NT2/D1 (cell line): ENCODE data around the gene CTNNA3.

Experiments used
- DNase-seq: peaks from one replicate; pipeline ENCODE4 v3.0.0-alpha.2; 2011; ENCODE audit warnings: low read depth, low spot score
- H3K27me3 ChIP-seq: 2 replicates; pipeline ENCODE4 v1.6.0; 2011; ENCODE audit warnings: mild to moderate bottlenecking; ENCODE audit not compliant: insufficient read length, insufficient read depth
- H3K36me3 ChIP-seq: 2 replicates; pipeline ENCODE4 v1.6.1; 2011; ENCODE audit warnings: mild to moderate bottlenecking, low read length, mixed read lengths; ENCODE audit not compliant: insufficient read depth, insufficient read length
- H3K4me1 ChIP-seq: 2 replicates; pipeline ENCODE4 v1.5.1; 2011; ENCODE audit not compliant: insufficient read depth, insufficient read length
- H3K4me3 ChIP-seq: 2 replicates; pipeline ENCODE4 v1.5.1; 2011; ENCODE audit warnings: low read depth; ENCODE audit not compliant: insufficient read length
- H3K9ac ChIP-seq: 2 replicates; pipeline ENCODE4 v1.6.0; 2011; ENCODE audit warnings: low read depth; ENCODE audit not compliant: insufficient read length
- H3K9me3 ChIP-seq: 2 replicates; pipeline ENCODE4 v1.5.1; 2011; ENCODE audit warnings: mild to moderate bottlenecking, low read length; ENCODE audit not compliant: insufficient read depth
- SUZ12 ChIP-seq: IDR thresholded peaks from 2 replicates; pipeline ENCODE4 v1.6.1; 2011; ENCODE audit not compliant: insufficient read length, insufficient read depth; ENCODE audit errors: extremely low read depth
- YY1 ChIP-seq: IDR thresholded peaks from 2 replicates; pipeline ENCODE4 v1.6.1; 2011; ENCODE audit not compliant: insufficient read length, insufficient read depth
- ZNF274 ChIP-seq: IDR thresholded peaks from 2 replicates; pipeline ENCODE4 v1.6.1; 2011; ENCODE audit warnings: mild to moderate bottlenecking, low read depth, low read length

The CTNNA3 gene

GRCh38 chr10:67609996-67610793 is 85.8 kb downstream of the CTNNA3 start:
- H3K27me3 ChIP-seq: no peaks in the 10 kb centered on the region
- no peaks in the 10 kb centered on the region for H3K36me3 ChIP-seq
- no peak overlapping the region for H3K9ac ChIP-seq
- H3K4me1 ChIP-seq: no peaks in the 10 kb centered on the region
- no peaks in the 10 kb centered on the region for H3K9me3 ChIP-seq
- no peak overlapping the region for H3K4me3 ChIP-seq
- DNase-seq: no peak
- TF ChIP-seq YY1: no peak
- no peak for TF ChIP-seq ZNF274
- no peak for TF ChIP-seq SUZ12

- TF ChIP-seq SUZ12: no peak
- TF ChIP-seq ZNF274: no peak
- TF ChIP-seq YY1: no peak
Measured at GRCh38 chr10:67608001-67608400, 88.0 kb downstream of the CTNNA3 start.

GRCh38 chr10:67607472-67607871 is 88.5 kb downstream of the CTNNA3 start:
- TF ChIP-seq ZNF274 (no peak), SUZ12 (no peak), YY1 (no peak)
- no peaks in the 10 kb centered on the region for H3K4me1 ChIP-seq
- DNase-seq: no peak
- H3K36me3 ChIP-seq: no peaks in the 10 kb centered on the region
- no peaks in the 10 kb centered on the region for H3K27me3 ChIP-seq
- no peak overlapping the region for H3K9ac ChIP-seq
- no peaks in the 10 kb centered on the region for H3K9me3 ChIP-seq
- H3K4me3 ChIP-seq: no peak overlapping the region

More at GRCh38 chr10:67608001-67608400, 88.0 kb downstream of the CTNNA3 start:
- Histone ChIP-seq H3K36me3 (no peaks in the 10 kb centered on the region), H3K4me1 (no peaks in the 10 kb centered on the region), H3K9ac (no peak overlapping the region), H3K27me3 (no peaks in the 10 kb centered on the region), H3K9me3 (no peaks in the 10 kb centered on the region), H3K4me3 (no peak overlapping the region)
- DNase-seq: no peak

GRCh38 chr10:67606572-67606971 is 89.4 kb downstream of the CTNNA3 start:
- Histone ChIP-seq H3K4me3 (no peak overlapping the region), H3K9ac (no peak overlapping the region), H3K4me1 (no peaks in the 10 kb centered on the region), H3K9me3 (no peaks in the 10 kb centered on the region), H3K36me3 (no peaks in the 10 kb centered on the region), H3K27me3 (no peaks in the 10 kb centered on the region)
- DNase-seq: peak; percentile 30
- TF ChIP-seq ZNF274 (no peak), YY1 (no peak), SUZ12 (no peak)

- Histone ChIP-seq H3K4me3 (no peak overlapping the region), H3K4me1 (no peaks in the 10 kb centered on the region), H3K9ac (no peak overlapping the region), H3K27me3 (no peaks in the 10 kb centered on the region), H3K9me3 (no peaks in the 10 kb centered on the region), H3K36me3 (no peaks in the 10 kb centered on the region)
- TF ChIP-seq YY1 (no peak), SUZ12 (no peak), ZNF274 (no peak)
- DNase-seq: no peak
Measured at GRCh38 chr10:67603701-67604100, 92.3 kb downstream of the CTNNA3 start.

GRCh38 chr10:67603086-67603485 is 92.9 kb downstream of the CTNNA3 start:
- Histone ChIP-seq H3K36me3 (no peaks in the 10 kb centered on the region), H3K9ac (no peak overlapping the region), H3K9me3 (no peaks in the 10 kb centered on the region), H3K4me3 (no peak overlapping the region), H3K4me1 (no peaks in the 10 kb centered on the region), H3K27me3 (no peaks in the 10 kb centered on the region)
- TF ChIP-seq ZNF274: no peak
- no peak for DNase-seq

- TF ChIP-seq ZNF274 (no peak), SUZ12 (no peak), YY1 (no peak)
- DNase-seq: no peak
- no peak overlapping the region for H3K4me3 ChIP-seq
- no peak overlapping the region for H3K9ac ChIP-seq
- no peaks in the 10 kb centered on the region for H3K4me1 ChIP-seq
- no peaks in the 10 kb centered on the region for H3K27me3 ChIP-seq
- H3K36me3 ChIP-seq: no peaks in the 10 kb centered on the region
- H3K9me3 ChIP-seq: no peaks in the 10 kb centered on the region; the same call in 1 of the 2 replicates
Measured at GRCh38 chr10:67602268-67602950, 93.6 kb downstream of the CTNNA3 start.
